ENCODE results near the gene CRISPLD2.
A peak's percentile ranks its signal among the peaks of the same experiment; 100 is the strongest.

CRISPLD2 gene

DNA sequence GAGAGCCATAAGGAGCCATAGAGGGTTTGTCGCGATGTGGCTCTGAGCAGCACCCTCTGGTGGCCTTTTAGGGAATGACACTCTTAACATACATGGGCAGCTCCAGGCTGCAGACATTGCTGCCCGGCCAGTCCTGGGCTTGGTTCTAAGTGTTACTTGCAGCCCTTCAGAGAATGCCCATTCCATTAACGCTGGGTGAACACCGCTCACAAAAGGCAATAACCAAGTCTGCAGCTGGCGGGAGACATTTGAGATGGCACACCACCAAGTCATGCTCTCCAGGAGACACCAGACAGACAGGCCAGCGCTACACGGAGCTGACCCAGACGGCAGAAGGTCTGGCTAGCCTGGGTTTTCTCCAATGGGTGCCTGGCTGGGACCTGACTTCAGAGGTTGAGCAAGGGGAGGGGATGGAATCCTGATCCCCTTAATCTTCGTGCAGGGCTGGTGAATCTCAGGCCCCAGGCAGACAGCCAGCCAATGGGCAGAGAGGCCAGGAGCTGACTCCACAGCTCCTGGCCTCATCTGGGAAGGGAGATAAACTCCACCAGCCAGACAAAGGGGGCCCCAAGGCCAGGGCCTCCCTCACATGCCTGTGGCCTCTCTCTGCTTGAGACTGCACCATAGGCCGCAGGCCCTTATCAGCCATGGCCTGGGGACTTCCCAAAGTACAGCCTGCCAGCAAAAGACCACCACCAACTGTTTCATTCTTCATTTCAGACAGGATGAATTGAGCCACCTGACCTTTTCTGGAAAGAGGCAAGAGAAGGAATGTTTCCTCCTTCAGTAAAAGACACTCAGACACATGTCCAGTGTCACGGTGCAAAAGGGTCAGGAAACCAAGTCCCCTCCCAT, 132.8 kb downstream of the CRISPLD2 start:
- peak; percentile 94 for DNase-seq (ENCODE audit: low read depth, low spot score)

DNA sequence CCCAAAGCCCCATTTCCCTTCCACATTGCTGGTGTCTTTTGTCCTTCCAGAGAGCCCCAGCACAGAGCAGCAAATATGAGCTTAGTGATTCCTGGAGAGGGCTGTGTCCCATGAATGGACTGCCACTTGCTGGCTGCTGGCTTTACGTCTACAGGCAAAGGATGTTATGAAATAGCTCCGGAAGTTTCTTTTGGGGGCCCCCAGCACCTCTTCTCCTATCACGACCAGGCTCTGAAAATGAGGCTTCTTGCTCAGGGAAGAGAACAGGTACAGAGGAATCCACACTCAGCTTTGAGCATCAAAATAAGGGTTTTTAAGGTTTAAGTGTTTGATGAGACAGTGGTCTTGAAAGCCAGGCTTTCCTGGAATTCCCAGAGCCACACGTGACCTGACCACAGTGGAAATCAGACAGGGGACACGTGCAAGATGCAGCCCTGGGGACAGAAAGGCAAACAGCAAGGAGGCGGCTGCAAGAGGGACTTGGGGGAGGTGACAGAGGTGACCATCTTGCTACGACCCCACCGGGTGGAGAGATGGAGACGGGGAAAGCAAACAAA, 133.5 kb downstream of the CRISPLD2 start:
- DNase-seq (ENCODE audit: low read depth, low spot score), result no peak

DNA sequence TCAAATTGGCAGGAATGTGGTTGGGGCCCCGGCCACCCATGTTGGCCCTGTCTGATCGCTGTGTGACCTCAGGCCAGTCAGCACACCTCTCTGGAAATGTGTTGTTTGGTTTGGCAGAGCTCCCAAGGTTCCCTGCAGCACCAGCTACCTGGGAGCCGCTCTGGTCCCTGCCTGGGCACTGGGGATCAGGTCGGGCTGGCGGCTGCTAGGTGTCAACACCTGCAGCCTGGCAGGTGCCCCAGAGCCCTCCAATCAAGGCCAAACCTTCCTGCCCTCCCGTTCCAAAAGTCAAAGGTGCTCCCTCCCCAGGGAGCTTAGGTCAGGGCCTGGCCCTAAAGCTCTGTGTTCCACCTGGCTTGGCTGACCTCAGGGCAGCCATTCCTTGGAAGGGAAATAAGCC, 135.6 kb downstream of the CRISPLD2 start:
- DNase-seq (ENCODE audit: low read depth, low spot score), result no peak

DNA sequence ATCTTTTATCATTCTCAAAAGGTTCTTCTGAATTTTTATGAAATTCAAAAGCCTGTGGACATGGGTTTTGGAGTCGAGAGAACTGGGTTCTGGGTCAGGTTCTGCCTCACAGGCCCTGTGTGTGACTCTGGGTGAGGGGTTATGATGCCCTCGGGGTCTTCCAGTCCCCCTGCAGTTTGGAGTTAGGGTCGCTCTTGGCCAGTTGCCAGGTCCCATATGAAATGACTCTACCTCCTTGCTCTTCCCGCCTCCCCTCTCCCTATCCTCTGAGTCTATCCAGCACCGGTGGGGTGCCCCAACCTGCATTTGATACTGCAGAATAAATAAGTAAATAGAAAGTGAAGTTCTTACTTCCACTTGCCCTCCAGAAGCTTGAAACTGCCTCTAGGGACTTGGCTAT, 137.4 kb downstream of the CRISPLD2 start:
- DNase-seq (ENCODE audit: low read depth, low spot score), result no peak

DNA sequence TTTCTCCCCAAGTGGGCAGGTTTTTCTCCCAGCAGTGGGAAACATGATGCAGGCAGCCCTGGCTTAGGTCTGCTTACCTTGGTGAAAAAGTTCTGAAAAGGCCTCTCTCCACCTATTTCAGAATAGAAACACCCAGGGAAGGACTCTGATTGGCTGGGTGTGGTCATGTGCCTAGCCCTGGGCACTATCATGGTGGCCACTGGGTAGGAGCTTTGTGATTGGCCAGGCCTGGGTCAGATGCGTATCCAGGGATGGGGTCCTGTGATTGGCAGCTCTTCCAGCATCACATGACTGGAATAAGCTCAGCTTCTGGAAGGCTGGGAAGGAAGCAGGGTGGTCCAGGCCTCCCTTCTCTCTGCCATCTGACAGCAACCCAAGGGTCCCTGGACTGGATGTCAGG, 138.0 kb downstream of the CRISPLD2 start:
- no peak for DNase-seq (ENCODE audit: low read depth, low spot score)

All from astrocyte of the hippocampus (primary cell).